ENCODE measurements around the gene LAMTOR2.

GRCh38 chr1:156099282-156099681, 44.7 kb downstream of the LAMTOR2 start:
- TF ChIP-seq ZNF12 (CRISPR knock-in tag; IDR thresholded peaks at IDR 0.05) (no peak), FOS (IDR thresholded peaks at IDR 0.05; ENCODE audit: extremely low read depth, insufficient read length) (no peak), SIN3A (IDR thresholded peaks at IDR 0.05; ENCODE audit: borderline replicate concordance in 2 of 2, control insufficient read depth in 1 of 2, low read depth in 2 of 2, low read length in 2 of 2) (no peak), JUNB (CRISPR knock-in tag; conservative IDR thresholded peaks at IDR 0.05) (no peak), POLR2AphosphoS2 (IDR thresholded peaks at IDR 0.05; ENCODE audit: low read length) (no peak), PCBP2 (IDR thresholded peaks at IDR 0.05; ENCODE audit: low read depth, low read length, poor library complexity, severe bottlenecking) (no peak)
- TF ChIP-seq, protein P1, sequence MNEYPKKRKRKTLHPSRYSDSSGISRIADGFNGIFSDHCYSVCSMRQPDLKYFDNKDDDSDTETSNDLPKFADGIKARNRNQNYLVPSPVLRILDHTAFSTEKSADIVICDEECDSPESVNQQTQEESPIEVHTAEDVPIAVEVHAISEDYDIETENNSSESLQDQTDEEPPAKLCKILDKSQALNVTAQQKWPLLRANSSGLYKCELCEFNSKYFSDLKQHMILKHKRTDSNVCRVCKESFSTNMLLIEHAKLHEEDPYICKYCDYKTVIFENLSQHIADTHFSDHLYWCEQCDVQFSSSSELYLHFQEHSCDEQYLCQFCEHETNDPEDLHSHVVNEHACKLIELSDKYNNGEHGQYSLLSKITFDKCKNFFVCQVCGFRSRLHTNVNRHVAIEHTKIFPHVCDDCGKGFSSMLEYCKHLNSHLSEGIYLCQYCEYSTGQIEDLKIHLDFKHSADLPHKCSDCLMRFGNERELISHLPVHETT (CRISPR knock-in tag; conservative IDR thresholded peaks at IDR 0.05 in 1 of 2, IDR thresholded peaks at IDR 0.05 in 1 of 2), result no peak
- TF ChIP-seq, protein P2, sequence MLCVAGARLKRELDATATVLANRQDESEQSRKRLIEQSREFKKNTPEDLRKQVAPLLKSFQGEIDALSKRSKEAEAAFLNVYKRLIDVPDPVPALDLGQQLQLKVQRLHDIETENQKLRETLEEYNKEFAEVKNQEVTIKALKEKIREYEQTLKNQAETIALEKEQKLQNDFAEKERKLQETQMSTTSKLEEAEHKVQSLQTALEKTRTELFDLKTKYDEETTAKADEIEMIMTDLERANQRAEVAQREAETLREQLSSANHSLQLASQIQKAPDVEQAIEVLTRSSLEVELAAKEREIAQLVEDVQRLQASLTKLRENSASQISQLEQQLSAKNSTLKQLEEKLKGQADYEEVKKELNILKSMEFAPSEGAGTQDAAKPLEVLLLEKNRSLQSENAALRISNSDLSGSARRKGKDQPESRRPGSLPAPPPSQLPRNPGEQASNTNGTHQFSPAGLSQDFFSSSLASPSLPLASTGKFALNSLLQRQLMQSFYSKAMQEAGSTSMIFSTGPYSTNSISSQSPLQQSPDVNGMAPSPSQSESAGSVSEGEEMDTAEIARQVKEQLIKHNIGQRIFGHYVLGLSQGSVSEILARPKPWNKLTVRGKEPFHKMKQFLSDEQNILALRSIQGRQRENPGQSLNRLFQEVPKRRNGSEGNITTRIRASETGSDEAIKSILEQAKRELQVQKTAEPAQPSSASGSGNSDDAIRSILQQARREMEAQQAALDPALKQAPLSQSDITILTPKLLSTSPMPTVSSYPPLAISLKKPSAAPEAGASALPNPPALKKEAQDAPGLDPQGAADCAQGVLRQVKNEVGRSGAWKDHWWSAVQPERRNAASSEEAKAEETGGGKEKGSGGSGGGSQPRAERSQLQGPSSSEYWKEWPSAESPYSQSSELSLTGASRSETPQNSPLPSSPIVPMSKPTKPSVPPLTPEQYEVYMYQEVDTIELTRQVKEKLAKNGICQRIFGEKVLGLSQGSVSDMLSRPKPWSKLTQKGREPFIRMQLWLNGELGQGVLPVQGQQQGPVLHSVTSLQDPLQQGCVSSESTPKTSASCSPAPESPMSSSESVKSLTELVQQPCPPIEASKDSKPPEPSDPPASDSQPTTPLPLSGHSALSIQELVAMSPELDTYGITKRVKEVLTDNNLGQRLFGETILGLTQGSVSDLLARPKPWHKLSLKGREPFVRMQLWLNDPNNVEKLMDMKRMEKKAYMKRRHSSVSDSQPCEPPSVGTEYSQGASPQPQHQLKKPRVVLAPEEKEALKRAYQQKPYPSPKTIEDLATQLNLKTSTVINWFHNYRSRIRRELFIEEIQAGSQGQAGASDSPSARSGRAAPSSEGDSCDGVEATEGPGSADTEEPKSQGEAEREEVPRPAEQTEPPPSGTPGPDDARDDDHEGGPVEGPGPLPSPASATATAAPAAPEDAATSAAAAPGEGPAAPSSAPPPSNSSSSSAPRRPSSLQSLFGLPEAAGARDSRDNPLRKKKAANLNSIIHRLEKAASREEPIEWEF (CRISPR knock-in tag; IDR thresholded peaks at IDR 0.05), result no peak
- TF ChIP-seq, protein P3, sequence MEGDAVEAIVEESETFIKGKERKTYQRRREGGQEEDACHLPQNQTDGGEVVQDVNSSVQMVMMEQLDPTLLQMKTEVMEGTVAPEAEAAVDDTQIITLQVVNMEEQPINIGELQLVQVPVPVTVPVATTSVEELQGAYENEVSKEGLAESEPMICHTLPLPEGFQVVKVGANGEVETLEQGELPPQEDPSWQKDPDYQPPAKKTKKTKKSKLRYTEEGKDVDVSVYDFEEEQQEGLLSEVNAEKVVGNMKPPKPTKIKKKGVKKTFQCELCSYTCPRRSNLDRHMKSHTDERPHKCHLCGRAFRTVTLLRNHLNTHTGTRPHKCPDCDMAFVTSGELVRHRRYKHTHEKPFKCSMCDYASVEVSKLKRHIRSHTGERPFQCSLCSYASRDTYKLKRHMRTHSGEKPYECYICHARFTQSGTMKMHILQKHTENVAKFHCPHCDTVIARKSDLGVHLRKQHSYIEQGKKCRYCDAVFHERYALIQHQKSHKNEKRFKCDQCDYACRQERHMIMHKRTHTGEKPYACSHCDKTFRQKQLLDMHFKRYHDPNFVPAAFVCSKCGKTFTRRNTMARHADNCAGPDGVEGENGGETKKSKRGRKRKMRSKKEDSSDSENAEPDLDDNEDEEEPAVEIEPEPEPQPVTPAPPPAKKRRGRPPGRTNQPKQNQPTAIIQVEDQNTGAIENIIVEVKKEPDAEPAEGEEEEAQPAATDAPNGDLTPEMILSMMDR (IDR thresholded peaks at IDR 0.05 in 2 of 3, conservative IDR thresholded peaks at IDR 0.05 in 1 of 3; ENCODE audit: insufficient read depth in 2 of 3, low read depth in 1 of 3, low read length in 3 of 3), result no peak
